Measurements from ENCODE around the gene KRT3.
A peak's percentile ranks its signal among the peaks of the same experiment; 100 is the strongest.

The KRT3 gene

DNA sequence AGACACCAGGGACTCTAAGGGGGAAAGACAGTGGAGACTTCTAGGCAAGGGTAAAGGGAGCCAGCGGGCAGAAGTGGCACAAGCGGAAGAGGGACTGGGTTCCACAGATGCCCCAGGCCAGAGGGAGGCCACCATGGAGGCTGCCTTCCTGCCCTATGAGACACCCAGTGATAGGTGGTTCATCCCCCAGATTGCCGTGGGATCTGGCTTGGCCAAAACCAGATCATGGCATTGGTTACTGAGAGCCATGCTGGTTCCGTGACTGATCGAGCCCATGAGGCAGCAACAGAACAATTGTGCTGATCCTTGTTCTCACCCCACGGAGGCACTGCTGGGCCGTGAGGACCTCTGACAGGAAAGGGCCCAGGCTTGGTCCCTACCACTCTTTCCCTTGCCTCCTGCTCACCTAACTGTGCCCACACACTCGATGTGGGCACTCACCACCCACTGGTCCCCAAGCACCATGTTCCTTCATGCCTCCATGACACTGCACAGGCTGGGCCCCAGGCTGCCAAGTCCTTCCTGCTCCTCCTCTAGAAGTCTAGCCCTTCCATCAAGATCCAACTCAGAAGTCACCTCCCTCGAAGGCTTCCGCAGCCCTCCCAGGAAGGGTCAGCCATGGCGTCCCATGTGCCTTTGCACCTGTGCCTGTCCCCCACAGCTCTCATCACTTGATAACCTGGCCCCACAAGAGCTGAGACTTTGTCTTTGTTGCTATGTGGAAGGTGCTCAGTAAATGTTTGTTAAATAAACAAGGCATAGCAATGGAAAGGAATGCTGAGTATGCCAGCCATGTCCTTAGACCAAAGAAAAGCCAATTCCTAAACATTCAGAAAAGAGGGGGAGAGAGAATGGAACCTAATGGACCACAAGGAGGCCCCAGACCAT is 30.9 kb upstream of the KRT3 start:
- no peak for DNase-seq

DNA sequence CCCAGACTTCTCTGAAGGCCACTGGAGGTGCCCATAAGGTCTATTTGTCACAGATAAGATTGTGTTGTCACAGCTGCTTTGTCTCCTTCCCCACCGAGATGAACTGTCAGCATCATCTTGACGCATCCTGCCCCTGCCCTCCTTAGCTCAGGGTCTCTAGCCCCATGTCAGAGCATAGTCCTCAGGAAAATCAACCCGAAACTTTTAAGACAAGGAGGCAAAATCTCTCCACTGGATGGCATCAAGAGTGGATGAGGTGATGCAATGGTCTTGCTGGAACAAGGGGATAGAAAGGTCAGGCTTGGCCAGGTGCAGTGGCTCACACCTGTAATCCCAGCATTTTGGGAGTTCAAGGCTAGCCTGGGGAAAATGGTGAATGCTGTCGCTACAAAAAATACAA is 30.0 kb upstream of the KRT3 start:
- DNase-seq: no peak

DNA sequence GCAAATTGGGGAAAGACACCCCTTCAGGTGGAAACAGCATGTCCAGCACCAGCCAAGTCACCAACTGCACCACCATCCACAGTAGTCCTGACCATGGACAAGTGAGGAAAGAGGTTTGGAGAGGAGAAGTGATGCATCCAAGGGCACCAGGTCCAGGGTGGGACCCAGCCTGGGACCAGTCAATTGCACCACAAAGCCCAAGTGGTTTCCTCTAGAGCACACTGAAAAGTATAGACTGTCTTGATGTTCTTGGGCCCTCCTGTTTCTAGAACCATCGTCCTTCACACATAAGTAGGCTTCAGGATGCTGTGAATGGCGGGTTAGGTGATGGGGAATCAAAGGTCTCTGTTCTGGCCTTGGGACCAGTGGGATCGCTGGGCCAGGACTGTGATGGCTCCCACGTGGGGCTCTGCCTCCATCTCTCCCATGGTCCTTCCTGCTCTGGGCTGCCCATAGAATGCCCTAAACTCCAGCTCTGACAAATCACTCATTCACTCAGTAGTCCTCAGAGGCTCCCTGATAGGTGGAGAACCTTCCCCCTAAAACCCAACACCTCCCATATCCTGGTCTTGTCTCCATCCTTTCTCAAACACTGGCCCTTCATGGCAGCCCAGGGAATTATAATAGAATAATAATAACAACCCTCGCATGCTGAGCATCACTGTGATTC is 29.0 kb upstream of the KRT3 start:
- no peak for DNase-seq

DNA sequence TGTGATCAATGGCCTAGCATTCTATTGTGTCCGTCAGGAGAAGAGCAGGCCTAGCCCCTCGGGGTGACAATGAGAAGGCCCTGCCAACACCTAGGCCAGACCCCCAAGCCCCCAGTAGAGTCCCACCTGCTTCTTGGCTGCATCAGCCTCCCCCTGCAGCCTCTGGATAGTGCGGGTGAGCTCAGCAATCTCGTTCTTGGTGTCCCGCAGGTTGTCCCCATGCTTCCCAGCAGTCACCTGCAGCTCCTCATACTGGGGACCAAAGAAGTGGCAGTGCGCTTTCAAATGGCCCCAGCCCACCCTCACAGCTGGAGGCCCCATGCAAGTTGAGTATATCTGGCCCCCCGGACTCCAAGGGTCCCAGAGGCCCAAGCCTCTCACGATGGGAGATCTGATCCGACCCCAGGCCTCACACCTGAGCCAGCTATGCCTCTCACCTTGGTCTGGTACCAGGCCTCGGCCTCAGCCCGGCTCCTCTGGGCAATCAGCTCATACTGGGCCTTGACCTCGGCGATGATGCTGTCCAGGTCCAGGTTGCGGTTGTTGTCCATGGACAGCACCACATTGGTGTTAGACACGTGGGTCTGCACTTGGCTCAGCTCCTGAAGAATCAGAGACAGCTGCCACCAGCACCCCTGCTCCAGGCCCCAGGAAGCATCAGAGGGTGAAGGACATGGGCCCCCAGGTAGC is 28.0 kb upstream of the KRT3 start:
- DNase-seq: no peak

DNA sequence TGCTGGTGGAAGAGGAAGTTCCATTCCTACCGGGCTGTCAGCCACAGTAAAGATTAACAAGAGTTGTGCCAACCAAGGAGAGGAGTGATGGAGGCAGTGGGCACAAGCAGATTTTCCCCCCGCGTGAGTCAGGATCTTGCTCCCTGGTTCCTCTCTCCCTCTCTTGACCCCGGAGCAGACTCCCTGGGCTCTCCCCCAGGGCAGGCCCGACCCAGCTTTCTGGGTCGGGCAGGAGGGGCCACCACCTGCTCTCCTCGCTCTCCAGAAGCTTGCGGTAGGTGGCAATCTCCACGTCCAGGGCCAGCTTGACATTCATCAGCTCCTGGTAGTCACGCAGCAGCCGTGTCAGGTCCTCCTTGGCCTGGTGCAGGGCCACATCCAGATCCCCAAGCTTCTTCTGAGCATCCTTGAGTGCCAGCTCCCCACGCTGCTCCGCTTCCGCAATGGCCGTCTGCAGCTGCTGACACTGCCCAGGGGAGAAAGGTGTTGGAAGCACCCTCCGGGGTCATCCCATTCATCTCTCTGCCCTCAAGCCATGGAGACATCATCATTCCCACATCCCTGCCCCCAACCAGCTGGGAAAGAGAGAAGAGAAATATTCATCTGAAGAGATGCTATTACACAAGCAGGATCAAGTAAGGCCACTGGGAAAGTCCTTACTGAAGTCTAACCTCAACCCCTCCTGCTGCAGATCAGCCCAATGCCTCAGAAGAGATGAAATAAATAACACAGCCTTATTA is 27.0 kb upstream of the KRT3 start:
- DNase-seq: no peak

DNA sequence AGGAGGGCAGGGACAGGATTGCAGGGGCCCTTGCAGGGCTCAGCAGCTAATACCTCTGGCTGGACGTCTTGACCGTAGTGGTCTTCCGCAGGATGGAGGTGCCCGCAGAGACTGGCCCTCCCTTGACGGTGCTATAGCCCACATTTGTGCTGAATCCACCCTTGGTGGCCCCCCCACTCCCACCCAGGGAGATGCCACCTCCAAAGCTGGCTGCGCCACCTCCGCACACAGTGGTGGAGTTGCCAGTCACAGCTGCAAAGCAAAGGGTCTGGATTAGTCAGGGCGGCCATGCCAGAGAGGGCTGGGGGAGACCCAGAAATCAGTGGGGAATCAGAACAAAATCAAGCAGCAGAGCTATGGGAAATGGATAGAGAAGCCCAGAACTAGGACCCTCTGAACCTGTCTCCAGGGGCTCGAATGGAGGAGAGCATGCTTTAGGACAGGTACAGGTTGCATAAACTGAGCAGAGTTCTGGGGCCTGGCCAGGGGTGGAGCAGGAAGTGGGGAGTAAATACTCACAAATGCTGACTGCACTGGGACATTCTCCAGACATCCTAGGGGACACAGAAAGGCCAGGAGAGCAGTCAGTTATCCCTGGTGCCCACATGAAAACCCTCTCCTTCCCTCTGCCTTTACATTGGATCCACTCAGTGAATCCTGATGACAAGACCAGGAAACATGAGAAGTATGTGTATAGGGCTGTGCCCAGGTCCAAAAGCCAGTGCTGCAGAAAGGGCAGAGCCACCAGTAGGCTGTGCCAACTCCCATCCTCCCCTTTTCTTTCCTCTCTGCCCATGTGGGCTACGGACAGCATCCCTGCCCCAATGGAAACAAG is 26.1 kb upstream of the KRT3 start:
- no peak for DNase-seq

DNA sequence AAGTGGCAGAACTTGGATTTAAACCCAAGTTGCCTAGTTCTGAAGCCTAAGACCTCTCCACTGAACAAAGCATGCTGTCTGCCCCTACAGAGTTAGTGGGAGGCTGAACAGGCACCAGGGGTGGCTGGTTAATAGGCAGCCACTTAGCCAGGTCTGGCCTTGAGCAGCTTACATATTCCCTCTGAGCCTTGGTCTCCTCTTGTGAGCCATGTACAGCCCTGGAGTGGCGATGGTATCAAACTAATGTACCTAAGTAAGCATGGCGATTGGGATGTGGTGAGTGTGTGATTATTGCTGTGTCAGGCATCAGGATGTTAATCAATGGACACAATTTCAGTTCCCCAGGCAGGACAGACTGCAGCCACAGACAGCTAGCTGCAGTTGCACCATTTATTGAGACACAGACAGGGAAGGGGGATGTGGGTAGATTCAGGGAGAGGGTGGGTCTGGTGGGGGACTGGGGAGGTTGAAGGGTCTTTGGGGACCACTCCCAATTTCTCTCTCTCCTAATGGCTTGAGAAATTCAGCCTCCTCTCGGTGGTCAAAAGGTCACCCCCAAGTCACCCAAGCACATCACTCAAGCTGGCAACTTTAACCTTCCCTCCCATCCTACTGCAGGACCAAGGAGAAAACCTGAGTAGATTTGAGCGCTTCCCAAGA is 25.3 kb upstream of the KRT3 start:
- no peak for DNase-seq

DNA sequence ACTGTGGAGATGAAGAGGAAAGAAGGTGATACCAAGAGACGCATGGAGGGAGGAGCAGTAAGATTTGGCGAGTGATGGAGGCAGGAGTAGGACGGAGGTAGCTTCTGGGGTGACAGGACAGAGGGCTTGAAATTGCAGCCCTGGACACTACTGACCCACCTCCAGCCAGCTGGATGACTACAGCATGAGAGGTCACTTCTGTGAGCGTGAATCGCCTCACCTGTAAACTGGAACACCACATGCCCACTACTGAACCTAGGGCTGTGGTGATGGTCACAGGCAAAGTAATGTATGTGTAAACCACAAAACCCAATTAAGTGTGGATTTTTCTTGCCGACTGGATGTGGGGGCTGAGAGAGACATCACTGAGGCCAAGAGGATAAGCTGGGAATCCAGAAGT is 24.6 kb upstream of the KRT3 start:
- DNase-seq: no peak

DNA sequence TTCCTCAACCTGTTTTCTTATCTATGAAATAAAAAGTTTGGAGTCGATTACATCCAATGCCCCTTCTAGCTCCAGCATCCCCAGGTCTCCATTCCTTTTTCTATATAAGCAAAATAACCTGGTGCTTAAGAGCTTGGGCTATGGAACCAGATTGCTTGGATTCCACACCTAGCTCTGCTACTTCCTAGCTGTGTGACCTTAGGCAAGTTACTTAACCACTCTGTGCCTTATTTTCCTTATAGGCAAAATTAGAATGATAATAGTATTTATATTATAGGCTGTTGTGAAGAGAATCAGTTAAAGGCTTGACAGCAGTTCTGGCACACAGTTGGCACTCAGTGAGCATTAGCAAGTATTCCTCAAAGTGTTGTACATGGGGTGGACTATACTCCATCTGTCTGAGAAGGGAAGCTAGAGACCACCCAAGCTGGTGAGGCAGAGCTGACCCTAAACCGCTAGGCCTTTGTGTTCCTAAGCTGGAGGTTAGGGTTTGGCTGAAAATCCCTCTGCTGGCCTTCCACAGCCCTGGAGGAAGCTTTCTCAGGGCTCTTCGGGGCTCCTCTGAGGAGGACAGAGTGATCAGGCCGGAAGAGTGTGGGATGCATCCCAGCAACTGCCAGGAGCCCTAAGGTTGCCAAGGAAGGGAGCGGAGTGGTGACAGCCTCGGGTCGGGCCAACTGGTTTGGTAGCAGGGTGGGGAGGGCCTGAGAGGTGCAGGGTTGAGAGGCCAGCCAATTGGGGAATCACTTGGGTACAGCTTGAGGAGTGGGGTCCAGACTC is 24.0 kb upstream of the KRT3 start:
- no peak for DNase-seq

DNA sequence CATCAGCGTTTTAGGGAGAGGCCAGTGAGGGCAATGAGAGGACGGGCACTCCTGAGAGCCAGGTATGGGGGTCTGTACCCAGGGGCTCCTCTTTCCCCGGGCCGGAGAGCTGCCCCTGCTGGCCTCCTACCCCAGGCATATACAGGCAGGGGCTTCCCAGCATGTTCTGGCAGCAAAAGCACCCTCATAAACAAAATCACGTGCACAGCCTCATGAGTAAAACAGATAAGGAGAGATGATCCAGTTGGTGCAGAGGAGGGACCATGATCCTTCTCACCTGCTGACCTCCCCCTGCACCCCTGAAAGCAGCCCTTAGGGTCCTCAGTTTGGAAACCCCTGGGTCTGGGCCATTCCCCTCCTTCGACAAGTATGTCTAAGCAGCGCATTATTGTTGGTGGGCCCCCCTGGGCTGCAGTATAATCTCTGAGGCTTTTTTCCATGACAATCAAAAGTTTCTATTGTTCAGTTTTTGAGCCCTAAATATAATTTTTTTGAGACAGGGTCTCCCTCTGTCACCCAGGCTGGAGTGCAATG is 23.0 kb upstream of the KRT3 start:
- DNase-seq: no peak

DNA sequence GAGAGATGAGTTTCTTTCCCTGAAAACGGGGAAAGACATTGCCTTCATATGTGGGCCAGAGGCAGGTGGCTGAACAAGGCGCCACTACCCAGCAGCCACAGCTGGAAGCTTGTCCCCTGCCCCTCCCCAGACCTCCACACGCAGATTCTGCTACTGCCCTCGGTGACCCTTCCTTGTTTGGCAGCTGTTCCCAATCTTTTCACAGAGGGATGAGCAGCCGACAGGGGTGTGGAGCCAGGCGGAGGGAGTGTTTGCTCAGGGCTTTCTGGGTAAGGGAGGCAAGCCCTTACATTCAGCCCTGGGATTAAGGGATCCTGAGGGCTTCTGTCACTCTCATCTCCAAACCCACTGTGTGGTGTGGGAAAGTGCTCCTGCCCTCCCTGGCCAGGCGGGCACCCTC is 22.5 kb upstream of the KRT3 start:
- no peak for DNase-seq

DNA sequence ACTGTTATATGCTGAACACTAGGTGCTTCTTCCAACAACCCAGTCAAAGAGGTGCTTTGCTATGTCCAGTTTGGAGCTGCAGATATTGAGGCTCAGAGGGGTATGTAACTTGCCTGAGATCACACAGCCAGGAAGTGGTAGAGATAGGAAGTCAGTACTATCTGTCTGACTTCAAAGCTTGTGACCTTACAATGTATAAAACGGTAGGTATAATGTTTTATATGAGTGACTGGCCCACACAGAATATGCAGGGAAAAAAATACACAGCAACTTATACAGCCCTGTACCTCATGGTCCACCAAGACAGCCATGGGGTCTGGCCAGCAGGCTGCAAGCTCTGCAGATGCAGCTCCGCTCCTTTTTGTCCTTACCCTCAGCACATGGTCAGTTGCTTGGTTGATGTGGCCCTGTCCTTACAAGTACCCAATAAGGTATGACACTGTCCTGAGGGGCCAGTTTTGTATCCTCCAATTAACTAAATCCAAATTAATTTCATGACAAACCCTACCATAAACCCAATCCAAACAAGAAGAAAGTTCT is 21.9 kb upstream of the KRT3 start:
- DNase-seq: no peak

DNA sequence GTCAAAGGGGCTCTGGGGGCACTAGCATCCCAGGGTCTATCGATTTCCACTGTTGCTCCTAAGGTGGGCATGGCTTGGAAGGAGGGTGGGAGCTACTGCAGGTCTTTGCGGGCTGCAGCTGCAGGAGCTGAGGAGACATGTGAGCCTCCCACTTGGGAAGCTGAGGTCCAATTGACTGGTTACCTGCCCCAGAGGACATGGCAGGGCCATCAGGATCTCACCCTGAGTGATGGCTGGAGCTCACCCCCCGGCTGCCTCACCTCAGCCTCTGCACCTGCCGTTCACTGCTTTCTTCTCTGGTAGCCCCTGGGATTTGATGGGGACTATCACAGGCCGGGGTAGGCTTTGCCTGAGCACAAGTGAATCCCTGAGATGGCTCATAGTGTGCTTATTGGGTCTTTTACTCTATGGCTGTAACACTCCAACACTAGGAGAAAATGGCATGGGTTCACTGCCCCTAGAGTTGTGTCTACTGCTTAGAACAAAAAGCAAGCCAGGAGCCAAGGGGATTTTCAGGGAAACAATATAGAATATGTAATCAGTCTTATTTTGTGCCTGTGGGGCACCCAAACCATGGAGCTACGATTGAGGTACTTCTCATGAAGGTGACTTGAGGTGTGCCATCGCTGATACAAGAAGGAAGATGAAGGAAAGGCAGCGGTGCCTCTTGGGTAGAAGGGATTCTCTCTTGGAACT is 21.2 kb upstream of the KRT3 start:
- no peak for DNase-seq

DNA sequence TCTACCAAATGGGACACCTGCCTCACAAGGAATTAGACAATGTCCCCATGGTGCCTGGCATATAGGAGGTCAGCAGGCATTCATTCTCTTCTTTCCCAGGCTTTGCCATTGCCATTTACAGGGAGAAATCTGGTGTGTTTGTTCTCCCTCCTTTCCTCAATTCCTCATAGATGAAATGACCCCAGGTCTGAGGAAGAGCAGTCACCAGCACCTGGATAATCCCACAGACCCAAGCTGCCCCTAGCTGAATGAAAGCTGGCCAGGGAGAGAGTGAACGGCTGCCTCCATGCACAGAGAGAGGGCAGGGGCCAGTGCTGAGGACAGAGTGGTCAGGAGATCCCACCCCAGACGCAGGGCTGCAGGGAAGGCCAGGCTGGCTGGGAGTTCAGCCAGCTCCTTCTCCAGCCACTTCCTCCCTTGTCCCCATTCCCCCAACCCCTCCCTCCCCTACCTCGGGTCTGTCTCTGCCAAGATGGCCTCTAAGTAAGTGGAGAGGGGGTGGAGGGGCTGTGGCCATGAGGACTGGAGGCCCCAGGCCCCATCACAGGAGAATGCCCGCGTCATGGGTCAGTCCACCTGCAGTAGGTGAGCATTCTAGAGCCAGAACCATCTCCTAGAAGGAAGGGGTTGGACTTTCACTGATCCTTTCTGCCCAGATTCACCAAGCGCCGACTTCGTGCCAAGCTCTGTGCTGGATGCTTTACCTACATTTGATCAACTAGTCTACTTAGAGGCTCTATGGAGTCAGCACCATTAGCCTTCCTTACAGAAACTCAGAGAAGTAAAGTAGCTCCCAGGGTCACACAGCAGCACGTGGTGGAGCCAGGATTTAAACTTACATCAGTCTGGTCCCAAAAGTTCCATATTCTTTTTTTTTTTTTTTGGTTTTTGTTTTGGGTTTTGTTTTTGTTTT is 20.0 kb upstream of the KRT3 start:
- DNase-seq: no peak

DNA sequence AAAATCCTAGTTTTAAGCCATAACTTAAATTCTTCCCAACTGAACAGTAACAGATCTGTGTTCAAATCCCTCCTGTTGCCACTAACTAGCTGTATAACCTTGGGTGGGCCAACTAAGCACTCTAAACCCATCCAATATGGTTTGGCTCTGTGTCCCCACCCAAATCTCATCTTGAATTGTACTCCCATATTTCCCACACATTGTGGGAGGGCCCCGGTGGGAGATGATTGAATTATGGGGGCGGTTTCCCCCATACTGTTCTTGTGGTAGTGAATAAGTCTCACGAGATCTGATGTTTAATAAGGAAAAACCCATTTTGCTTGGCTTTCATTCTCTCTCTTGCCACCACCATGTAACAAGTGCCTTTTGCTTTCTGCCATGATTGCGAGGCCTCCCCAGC is 19.2 kb upstream of the KRT3 start:
- no peak for DNase-seq

DNA sequence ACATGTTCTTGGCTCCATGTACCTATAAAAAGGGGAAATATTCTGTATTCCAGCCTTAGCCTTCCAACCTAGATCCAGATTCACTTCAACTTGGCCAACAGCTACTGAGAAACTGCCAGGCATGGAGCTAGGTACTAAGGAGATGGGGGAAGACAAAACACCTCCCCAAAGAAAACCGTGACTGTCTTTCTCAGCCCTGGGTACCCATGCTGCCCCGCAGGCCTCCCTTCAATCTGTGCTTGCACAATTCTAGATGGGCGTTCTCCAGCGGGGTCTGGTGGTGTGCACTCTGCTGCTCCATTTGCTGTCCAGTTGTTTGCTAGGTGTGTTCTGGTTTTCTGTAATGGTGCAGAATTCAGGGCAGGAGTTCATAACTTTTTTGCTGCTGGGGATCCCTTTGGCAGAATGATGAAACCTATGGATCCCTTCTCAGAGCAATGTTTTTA is 18.8 kb upstream of the KRT3 start:
- no peak for DNase-seq

DNA sequence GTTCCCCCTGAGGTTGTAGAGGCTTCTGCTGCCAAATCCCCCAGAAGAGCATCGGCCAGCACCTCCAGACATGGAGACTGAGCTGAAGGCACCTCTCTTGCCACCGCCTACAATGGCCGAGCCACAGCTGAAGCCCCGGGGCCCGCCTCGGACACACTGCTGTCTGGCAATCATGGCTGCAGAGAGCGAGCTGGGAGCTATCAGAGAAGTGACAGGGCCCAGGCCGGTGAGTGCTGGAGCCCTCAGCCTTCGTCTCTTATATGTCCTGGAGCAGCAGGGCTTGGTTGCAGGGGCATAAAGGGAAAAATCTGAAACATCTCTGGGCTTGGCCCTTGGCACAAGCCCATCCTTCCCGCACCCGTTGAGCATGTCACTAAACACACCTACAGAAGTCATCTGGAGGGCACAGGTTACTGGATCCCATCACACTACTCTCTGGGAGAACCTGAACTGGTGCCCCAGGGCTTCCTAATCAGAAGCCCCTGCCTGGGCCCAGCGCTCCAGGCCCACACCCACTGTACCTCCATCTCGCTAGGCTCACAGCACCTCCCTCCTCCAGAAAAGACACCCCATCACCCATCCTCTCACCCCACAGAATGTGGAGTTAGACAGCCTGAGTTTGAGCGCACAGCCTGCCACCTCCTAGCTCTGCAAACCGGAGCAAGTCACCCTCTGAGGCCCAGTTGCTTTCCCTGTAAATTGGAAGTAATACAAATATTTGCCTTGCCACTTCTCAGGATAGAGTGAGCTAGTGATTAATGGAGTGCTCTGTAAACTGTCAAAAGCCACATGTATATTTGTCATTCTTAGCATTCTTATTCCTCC is 18.2 kb upstream of the KRT3 start, which contains the start of gene KRT4:
KRT4 (minus strand) TSS at position 232 of the 825 bp plus-strand sequence; CDS start at position 174, 58 bp downstream.
- DNase-seq: peak; percentile 56

Data from NCI-H2029 (cell line).